Esophagus muscularis mucosa (tissue), 3 donors: ENCODE measurements around the gene PSMB11.

Experiments
- POLR2A ChIP-seq: fragments of 450-650 bp; IDR thresholded peaks from one replicate; pipeline ENCODE4 v1.6.1; 2017; ENCODE audit warnings: antibody characterized with exemption, moderate library complexity, mild to moderate bottlenecking, low read depth
- POLR2AphosphoS5 ChIP-seq, 2 donors: sonication (generic); formaldehyde crosslinking; IDR thresholded peaks; one replicate each; pipeline ENCODE4 v1.6.1; 2017; ENCODE audit warnings: antibody characterized with exemption in 2 of 2
- TF ChIP-seq, protein P1 (sequence below), 3 experiments: fragments of 200-600 bp in 2 of 3; fragments of 450-650 bp in 1 of 3; sonication (generic) in 2 of 3; IDR thresholded peaks; one replicate each; pipeline ENCODE4 v1.5.1; 2017 to 2019; ENCODE audit warnings: antibody characterized with exemption in 3 of 3, mild to moderate bottlenecking in 2 of 3, moderate library complexity in 1 of 3

DNA sequence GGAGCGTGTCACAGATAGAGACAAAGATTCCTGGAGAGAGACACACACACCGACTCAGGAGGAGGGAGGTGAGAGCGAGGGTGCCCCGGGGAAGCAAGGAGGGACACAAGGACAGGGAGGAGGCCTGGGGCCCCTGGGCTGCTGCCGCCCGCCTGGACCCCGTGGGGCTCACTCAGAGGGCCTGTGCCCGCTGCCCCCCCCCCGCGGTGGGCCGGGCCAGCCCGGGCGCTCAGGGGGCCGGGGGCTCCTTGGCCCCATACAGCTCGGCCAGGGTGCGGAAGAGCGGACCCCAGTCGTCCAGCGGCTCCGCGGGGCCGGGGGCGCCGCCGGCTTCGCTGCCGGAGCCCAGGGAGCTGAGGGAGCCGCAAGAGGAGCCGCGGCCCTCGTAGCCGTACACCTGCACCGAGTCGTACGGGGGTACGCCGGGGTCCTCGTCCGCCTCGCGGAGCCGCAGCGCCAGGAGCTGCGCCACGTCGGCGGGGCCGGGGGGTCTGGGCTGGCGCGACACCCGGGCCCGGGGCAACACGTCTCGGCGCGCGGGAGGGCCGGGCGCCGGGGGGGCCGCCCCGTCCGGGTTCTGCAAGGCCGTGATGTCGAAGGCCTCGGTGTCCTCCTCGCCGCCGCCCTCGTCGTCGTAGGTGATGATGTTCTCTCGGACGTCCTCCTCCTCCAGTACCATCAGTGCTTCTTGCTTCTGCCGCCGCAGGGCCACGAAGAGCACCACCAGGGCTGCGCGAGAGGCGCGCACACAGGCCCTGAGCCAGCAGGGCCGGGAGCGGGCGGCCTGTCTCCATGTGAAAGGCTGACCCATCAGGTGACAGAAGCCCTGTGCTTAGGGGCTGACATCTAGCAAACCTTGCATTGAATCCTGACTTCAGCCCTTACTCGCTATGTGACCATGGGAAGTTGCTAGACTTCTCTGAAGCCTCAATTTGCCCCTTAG lies 6.0 kb downstream of the PSMB11 start:
- TF ChIP-seq, protein P1, sequence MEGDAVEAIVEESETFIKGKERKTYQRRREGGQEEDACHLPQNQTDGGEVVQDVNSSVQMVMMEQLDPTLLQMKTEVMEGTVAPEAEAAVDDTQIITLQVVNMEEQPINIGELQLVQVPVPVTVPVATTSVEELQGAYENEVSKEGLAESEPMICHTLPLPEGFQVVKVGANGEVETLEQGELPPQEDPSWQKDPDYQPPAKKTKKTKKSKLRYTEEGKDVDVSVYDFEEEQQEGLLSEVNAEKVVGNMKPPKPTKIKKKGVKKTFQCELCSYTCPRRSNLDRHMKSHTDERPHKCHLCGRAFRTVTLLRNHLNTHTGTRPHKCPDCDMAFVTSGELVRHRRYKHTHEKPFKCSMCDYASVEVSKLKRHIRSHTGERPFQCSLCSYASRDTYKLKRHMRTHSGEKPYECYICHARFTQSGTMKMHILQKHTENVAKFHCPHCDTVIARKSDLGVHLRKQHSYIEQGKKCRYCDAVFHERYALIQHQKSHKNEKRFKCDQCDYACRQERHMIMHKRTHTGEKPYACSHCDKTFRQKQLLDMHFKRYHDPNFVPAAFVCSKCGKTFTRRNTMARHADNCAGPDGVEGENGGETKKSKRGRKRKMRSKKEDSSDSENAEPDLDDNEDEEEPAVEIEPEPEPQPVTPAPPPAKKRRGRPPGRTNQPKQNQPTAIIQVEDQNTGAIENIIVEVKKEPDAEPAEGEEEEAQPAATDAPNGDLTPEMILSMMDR (IDR thresholded peaks at IDR 0.05) = no peak
- TF ChIP-seq POLR2AphosphoS5 (IDR thresholded peaks at IDR 0.05) = no peak
- TF ChIP-seq POLR2A = no peak
